ENCODE results near the gene ZFY. TPM values are rescaled to one million over a fixed set of nuclear protein-coding genes. Genes with fewer than 3 reads are reported as not detected.

Gene ZFY
- total and polyA plus RNA-seq, 2 of the 8 experiments (the other 6 are each of a cell fraction or from before 2014, with no cell fraction given) = 1.5 to 8.9 TPM

DNA sequence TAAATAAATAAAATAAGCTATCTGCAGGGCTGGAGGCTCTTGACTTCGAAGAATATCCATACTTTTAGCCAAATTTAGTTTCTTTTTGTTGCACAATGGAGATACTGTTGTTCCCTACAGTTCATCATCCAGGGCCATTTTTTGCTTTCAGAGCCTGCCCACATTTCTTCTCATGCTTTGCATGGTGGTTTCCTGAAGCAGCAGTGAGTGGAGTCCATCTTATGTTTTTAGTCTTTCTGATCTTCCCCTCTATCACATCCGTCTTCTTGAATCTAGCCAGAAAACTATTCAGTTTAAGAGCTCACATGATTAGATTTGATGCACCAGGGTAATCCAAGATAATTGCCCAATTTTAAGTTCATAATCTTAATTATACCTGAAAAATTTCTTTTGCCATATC is 19.6 kb downstream of the ZFY start (continued):
- TF ChIP-seq CHD7 (IDR thresholded peaks at IDR 0.05; ENCODE audit: insufficient replicate concordance, low read length) = no peak
- no peak for TF ChIP-seq HDAC2 (IDR thresholded peaks at IDR 0.05; ENCODE audit: borderline replicate concordance in 1 of 2, low read depth in 2 of 2, low read length in 2 of 2)
- no peak for TF ChIP-seq ASH2L (IDR thresholded peaks at IDR 0.05; ENCODE audit: low read length)
- no peak for TF ChIP-seq EGR1 (IDR thresholded peaks at IDR 0.05; ENCODE audit: borderline replicate concordance, low read depth, low read length)

All from H1 (cell line).